ENCODE measurements around the gene NLN.

GRCh38 chr5:65846101-65846500, 124.1 kb downstream of the NLN start:
- no peak for TF ChIP-seq USF2 (IDR thresholded peaks at IDR 0.05; ENCODE audit: low read depth, low read length)
- TF ChIP-seq, protein P1, sequence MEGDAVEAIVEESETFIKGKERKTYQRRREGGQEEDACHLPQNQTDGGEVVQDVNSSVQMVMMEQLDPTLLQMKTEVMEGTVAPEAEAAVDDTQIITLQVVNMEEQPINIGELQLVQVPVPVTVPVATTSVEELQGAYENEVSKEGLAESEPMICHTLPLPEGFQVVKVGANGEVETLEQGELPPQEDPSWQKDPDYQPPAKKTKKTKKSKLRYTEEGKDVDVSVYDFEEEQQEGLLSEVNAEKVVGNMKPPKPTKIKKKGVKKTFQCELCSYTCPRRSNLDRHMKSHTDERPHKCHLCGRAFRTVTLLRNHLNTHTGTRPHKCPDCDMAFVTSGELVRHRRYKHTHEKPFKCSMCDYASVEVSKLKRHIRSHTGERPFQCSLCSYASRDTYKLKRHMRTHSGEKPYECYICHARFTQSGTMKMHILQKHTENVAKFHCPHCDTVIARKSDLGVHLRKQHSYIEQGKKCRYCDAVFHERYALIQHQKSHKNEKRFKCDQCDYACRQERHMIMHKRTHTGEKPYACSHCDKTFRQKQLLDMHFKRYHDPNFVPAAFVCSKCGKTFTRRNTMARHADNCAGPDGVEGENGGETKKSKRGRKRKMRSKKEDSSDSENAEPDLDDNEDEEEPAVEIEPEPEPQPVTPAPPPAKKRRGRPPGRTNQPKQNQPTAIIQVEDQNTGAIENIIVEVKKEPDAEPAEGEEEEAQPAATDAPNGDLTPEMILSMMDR (conservative IDR thresholded peaks at IDR 0.05; ENCODE audit: low read depth, low read length): no peak
- no peak for TF ChIP-seq POLR2A (IDR thresholded peaks at IDR 0.05; ENCODE audit: low read depth, low read length)
- no peak for TF ChIP-seq RFX5 (IDR thresholded peaks at IDR 0.05; ENCODE audit: low read depth, low read length)
- TF ChIP-seq, protein P2, sequence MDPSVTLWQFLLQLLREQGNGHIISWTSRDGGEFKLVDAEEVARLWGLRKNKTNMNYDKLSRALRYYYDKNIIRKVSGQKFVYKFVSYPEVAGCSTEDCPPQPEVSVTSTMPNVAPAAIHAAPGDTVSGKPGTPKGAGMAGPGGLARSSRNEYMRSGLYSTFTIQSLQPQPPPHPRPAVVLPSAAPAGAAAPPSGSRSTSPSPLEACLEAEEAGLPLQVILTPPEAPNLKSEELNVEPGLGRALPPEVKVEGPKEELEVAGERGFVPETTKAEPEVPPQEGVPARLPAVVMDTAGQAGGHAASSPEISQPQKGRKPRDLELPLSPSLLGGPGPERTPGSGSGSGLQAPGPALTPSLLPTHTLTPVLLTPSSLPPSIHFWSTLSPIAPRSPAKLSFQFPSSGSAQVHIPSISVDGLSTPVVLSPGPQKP (IDR thresholded peaks at IDR 0.05; ENCODE audit: borderline replicate concordance, low read depth, low read length): no peak
- no peak for TF ChIP-seq MAFK (IDR thresholded peaks at IDR 0.05; ENCODE audit: low read depth, low read length)
- TF ChIP-seq RAD21 (IDR thresholded peaks at IDR 0.05; ENCODE audit: low read length): no peak
- no peak for TF ChIP-seq SMC3 (IDR thresholded peaks at IDR 0.05; ENCODE audit: low read depth, low read length)
- no peak for TF ChIP-seq MXI1 (IDR thresholded peaks at IDR 0.05; ENCODE audit: borderline replicate concordance, low read depth, low read length)
- TF ChIP-seq MAZ (IDR thresholded peaks at IDR 0.05; ENCODE audit: borderline replicate concordance, low read depth, low read length): no peak
- TF ChIP-seq CHD1 (IDR thresholded peaks at IDR 0.05; ENCODE audit: low read depth, low read length): no peak
- TF ChIP-seq FOS (IDR thresholded peaks at IDR 0.05; ENCODE audit: low read depth, low read length): no peak
